WI38 (cell line): Measurements from ENCODE around the gene SCAMP4.
A peak's percentile ranks its signal among the peaks of the same experiment; 100 is the strongest.

Source experiments
- H3K4me3 ChIP-seq: 2 replicates; pipeline ENCODE4 v1.5.1; 2011; ENCODE audit warnings: low read depth, mild to moderate bottlenecking, control low read depth, low read length
- TF ChIP-seq, protein P1 (sequence below): IDR thresholded peaks from 2 replicates; pipeline ENCODE4 v1.5.1; 2012; ENCODE audit warnings: low read depth, mild to moderate bottlenecking, control low read depth, low read length

Gene SCAMP4

DNA sequence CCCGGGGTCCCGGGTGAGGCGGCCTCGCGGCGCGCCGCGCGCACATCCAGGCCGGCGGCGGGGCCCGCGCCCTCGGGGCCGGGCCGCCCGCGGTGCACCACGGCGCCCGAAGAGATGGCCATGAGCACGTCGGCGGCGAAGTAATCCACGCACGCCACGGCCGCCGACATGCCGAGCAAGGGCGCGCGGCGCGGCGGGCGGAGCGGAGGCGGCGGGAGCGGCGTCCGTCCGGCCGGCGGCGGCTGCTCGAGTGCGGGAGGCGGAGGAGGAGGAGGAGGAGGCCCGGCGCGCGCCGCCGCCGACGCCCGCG, 41.9 kb upstream of the SCAMP4 start, which contains the start of gene KLF16:
KLF16 (minus strand) TSS at position 252 of the 310 bp plus-strand sequence; CDS start at position 170, 82 bp downstream.
- peak within 1 kb of the TSS; percentile 81 for H3K4me3 ChIP-seq
- TF ChIP-seq, protein P1, sequence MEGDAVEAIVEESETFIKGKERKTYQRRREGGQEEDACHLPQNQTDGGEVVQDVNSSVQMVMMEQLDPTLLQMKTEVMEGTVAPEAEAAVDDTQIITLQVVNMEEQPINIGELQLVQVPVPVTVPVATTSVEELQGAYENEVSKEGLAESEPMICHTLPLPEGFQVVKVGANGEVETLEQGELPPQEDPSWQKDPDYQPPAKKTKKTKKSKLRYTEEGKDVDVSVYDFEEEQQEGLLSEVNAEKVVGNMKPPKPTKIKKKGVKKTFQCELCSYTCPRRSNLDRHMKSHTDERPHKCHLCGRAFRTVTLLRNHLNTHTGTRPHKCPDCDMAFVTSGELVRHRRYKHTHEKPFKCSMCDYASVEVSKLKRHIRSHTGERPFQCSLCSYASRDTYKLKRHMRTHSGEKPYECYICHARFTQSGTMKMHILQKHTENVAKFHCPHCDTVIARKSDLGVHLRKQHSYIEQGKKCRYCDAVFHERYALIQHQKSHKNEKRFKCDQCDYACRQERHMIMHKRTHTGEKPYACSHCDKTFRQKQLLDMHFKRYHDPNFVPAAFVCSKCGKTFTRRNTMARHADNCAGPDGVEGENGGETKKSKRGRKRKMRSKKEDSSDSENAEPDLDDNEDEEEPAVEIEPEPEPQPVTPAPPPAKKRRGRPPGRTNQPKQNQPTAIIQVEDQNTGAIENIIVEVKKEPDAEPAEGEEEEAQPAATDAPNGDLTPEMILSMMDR = no peak

DNA sequence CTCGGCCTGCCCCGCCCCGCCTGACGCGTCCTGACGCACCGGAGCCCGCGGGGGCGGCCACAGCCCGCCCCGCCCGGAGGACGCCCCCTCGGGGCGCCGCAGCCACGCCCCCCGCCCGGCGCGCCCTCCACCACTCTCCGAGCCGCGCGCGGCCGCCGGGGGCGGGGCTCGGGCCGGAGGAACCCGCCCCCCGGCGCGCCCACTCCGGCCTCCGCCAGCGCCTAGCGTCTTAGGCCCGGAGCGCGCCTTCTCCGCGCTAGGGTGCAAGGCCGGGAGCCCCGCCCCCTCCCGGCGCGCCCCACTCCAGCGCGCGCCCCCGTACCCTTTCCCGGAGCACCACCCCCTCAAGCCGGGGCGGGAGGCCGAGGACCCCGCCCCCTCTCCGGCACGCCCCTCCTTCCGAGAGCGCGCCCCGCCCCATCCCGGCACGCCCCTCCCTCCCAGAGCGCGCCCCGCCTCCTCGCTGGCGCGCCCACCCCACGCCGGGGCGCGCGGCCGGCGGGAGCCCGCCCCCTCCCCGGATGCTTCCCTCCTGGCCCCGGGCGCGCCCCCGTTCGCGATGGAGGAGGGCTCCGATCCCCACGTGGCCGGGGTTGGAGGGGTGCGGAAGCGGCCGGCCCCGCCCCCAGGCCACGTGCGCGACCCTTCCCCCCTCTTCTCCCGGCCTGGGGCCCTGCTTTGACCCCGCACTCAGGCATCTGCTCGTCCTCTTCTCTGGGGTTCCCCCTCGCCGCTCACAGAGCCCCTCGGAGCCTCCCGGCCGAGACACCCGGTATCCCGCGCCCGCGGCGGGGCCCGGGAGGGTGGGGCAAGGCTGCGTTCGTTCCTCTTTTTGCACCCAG, 41.3 kb upstream of the SCAMP4 start:
- TF ChIP-seq, protein P1 = no peak
- H3K4me3 ChIP-seq = peak overlapping the region; percentile 71

DNA sequence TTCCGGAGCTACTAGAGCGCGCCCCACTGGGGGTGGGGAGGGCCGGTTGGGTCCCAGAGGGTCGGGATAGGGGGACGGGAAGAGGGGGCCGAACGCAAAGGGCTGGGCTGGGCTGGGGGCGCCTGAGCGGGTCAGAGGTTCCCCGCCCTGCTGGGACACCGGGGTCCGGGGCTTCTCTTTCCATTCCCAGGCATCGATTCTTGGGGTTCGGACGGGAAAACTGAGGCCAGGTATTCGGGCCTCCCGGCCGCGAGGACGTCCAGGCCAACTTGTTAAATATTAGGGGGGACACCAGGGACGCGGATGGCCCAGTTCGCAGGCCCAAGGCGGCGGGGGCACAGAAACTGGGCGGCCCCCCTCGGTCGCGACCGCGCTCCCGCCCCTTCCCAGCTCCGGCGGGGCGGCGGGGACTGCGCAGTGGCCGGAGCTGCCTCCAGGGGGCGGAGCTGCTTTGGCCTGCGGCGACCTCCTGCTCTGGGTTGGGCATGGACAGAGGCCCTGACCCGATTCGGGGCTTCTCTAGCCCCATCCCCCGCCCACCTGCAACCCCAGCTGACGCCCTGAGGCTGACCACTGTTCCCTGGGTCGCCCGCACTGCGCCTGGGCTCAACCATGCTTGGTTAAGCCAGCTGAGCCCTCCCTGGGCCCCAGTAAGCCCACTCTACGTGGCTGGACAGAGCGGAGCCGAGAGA, 40.6 kb upstream of the SCAMP4 start:
- H3K4me3 ChIP-seq = peak overlapping the region; percentile 71
- TF ChIP-seq, protein P1 = peak; percentile 59

DNA sequence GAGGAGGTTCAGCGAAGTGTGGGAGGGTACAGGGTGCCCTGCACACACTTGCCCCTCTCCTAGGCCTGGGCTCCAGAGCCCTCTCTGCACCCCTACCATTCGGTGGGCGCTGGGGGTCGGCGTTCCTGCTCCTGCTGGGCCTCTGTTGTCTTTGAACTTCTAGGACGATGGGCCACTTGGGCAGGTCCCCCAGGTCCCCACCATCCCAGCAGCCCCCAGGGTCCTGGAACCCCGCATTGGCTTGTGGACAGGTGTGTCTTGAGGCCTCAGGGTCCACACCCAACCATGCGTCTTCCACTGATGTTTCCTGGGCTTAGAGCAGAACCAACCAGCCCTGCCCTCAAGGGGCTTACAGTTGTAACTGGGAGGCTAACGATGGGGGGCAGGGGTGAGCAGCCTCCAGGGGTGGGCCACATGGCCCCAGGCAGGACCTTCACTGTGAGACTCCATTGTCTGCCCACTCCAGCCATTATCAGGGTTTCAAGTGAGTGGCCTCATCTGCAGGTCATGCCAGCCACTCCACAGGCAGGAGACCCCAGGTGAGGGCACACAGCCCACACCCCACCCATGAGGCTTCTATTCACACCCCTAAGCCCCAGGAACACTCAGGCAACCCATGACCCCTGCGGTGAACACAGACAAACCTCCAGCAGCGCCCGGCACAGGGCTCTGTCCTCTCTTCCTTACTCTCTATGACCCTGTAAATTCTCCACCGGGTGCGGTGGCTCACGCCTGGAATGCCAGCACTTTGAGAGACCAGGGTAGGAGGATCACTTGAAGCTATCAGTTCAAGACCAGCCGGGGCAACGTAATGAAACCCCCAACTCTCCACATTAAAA, 39.8 kb upstream of the SCAMP4 start:
- TF ChIP-seq, protein P1 = no peak
- peak overlapping the region; percentile 71 for H3K4me3 ChIP-seq

DNA sequence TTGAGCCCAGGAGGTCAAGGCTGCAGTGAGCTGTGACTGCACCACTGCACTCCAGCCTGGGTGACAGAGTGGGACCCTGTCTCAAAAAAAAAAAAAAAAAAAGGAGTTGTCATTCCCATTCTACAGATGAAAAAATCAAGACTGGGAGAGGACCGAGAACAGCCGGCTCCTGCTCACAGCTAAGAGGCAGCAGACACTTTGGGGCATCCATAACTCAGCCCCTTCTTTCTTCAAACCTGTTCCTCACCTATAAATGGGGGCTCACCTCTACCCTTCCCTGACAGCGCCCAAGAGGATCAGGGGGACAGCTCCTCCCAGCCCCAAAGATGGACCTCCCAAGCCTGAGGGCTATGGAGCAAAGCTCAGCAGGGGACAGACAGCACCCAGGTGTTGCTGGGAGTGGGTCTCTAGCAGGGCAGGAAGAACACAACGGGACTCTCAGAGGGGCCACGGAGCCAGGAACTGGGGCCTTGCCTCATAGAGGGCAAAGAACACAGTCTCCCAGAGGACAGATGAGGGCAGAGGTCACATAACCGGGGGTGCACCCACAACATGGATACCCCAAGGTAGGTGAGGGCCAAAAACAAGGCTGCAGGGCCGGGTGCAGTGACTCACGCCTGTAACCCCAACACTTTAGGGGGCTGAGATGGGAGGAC, 38.4 kb upstream of the SCAMP4 start:
- no peak overlapping the region for H3K4me3 ChIP-seq
- TF ChIP-seq, protein P1 = no peak

DNA sequence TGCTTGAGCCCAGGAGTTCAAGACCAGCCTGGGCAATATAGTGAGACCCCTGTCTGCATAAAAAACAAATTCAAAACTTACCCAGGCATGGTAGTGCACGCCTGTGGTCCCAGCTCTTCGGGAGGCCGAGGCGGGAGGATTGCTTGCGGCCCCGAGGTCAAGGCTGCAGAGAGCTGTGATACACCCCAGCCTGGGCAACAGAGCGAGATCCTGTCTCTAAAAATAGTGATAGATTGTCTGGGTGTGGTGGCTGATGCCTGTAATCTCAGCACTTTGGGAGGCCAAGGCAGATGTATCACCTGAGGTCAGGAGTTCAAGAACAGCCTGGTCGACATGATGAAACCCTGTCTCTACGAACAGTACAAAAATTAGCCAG, 37.9 kb upstream of the SCAMP4 start:
- TF ChIP-seq, protein P1 = no peak

More for the DNA sequence above, 37.9 kb upstream of the SCAMP4 start:
- no peak overlapping the region for H3K4me3 ChIP-seq
